Muscle layer of duodenum (tissue), 2 donors: Measurements from ENCODE around the gene CPEB3.

Experiments used
- H3K27ac ChIP-seq: one replicate; pipeline ENCODE4 v1.7.0; 2013; ENCODE audit warnings: mild to moderate bottlenecking, low read length
- H3K27me3 ChIP-seq: one replicate; pipeline ENCODE4 v1.7.0; 2013; ENCODE audit warnings: low read depth, mild to moderate bottlenecking, control low read depth, low read length
- H3K36me3 ChIP-seq, 2 donors: one replicate each; pipeline ENCODE4 v1.7.0; 2013; ENCODE audit warnings: low read length in 2 of 2, control low read depth in 1 of 2, mild to moderate bottlenecking in 1 of 2; ENCODE audit not compliant: insufficient read depth in 2 of 2, control insufficient read depth in 1 of 2
- H3K4me1 ChIP-seq, 2 donors: one replicate each; pipeline ENCODE4 v1.7.0; 2013; ENCODE audit warnings: low read length in 2 of 2, mild to moderate bottlenecking in 2 of 2, control low read depth in 1 of 2, moderate library complexity in 1 of 2; ENCODE audit not compliant: insufficient read depth in 2 of 2, control insufficient read depth in 1 of 2
- H3K4me3 ChIP-seq, 2 donors: one replicate each; pipeline ENCODE4 v1.7.0; 2013; ENCODE audit warnings: low read length in 2 of 2, low read depth in 1 of 2, mild to moderate bottlenecking in 1 of 2
- H3K9me3 ChIP-seq, 2 donors: one replicate each; pipeline ENCODE4 v1.7.0; 2013; ENCODE audit warnings: low read length in 2 of 2, control low read depth in 1 of 2, mild to moderate bottlenecking in 1 of 2; ENCODE audit not compliant: control insufficient read depth in 1 of 2
- donor health status: healthy.

CPEB3 gene

DNA sequence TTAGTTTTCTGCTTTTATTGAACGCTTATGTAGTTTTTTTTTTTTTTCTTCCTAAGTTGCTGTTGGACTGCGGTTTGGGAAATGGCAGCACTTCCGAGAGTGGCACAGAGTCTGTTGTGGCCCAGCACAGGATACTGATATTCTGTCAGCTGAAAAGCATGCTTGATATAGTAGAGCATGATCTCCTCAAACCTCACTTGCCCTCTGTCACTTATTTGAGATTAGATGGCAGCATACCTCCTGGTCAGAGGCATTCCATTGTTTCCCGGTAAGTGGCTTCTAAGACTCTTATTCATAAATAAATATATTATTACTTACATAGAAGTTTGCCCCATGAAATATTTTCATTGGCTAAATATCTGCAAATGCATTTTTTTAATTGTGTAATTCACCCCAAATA, 266.2 kb downstream of the CPEB3 start:
- Histone ChIP-seq H3K27ac (no peak overlapping the region), H3K36me3 (peaks cover 70 to 73% of the 10 kb centered on the region in 2 donors), H3K27me3 (no peaks in the 10 kb centered on the region), H3K4me1 (no peaks in the 10 kb centered on the region), H3K9me3 (no peaks in the 10 kb centered on the region), H3K4me3 (no peak overlapping the region)

DNA sequence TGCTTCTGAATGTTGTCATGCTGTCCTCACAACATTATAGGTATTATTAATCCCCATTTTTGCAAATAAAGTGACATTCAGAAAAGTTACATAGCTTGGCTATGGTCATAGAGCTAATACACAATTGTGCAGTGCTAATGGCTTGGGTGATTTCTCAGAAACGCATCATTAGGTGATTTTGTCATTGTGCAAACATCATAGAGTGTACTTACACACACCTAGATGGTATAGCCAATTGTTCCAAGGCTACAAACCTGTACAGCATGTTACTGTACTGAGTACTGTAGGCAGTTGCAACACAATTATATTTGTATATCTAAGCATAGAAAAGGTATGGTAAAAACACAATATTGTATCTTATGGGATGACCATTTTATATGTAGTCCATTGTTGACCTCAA, 276.3 kb downstream of the CPEB3 start:
- H3K4me3 ChIP-seq = no peak overlapping the region
- no peaks in the 10 kb centered on the region for H3K27me3 ChIP-seq
- peaks cover 42 to 51% of the 10 kb centered on the region in 2 donors for H3K36me3 ChIP-seq

DNA sequence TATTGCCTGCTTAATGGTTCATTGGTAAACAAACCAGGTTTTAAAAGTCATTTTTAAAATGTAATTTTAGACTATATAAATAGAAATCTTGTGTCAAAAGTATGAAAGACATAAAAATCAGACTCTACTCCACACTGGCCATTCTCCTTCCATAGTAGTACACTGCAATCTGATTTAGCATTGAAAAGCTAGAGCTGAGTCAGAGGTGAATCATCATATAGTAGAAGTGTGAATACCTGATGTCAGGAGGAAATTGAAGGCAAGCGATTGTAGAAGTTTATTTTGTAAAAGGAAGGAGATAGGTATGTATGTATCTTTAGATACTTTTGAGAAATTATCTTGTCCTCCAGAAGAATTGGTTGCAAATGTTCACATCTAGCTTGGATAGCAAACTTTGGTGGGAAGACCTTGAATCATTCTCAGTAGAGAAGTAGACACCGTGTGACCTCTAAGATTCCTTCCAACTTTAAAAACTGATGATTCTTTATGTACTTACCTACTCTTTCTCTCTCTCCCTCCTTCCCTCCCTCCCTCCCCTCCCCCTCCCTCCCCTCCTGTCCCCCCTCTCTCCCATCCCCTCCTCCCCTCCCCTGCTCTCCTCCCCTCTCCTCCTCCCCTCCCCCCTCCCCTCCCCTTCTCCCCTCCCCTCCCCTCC, 279.2 kb downstream of the CPEB3 start:
- Histone ChIP-seq H3K9me3 (no peaks in the 10 kb centered on the region), H3K27ac (no peak overlapping the region), H3K36me3 (peaks cover 32 to 47% of the 10 kb centered on the region in 2 donors), H3K4me1 (no peaks in the 10 kb centered on the region), H3K27me3 (no peaks in the 10 kb centered on the region), H3K4me3 (no peak overlapping the region)

More for the DNA sequence above, 276.3 kb downstream of the CPEB3 start:
- no peak overlapping the region for H3K27ac ChIP-seq
- H3K9me3 ChIP-seq = no peaks in the 10 kb centered on the region
- no peaks in the 10 kb centered on the region for H3K4me1 ChIP-seq

DNA sequence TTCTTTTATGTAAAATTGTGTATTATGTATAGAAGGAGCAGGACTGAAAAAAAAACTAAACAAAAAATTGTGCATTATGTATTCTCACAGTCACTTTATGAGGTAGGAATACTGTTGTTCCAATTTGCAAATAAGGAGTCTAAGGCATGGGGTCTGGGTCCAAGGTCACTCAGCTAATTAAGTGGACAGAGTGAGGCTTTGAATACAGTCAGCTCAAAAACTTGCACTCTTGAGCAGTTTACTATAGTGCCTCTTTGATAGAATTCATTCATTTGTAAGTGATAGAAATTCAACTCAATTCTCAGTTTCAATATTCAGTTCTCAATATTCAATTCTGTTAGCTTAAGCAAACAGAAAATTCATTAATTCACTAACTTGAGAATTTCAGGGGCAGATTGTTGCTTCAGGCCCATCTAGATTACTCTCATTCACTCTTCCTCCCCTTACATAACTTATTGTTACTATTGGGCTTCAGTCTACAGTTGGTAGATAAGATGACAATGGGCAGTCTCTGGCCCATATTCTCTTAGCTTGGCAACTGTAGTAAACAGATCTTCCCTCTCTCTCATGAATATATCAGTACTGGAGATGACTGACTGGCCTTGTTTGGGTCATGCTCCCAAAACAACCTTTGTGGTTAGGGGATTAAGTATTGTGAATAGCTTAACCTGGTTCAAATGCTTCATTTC, 280.7 kb downstream of the CPEB3 start:
- H3K9me3 ChIP-seq = no peaks in the 10 kb centered on the region
- H3K4me1 ChIP-seq = no peaks in the 10 kb centered on the region
- H3K27me3 ChIP-seq = no peaks in the 10 kb centered on the region
- no peak overlapping the region for H3K4me3 ChIP-seq
- no peak overlapping the region for H3K27ac ChIP-seq
- peaks cover 28 to 48% of the 10 kb centered on the region in 2 donors for H3K36me3 ChIP-seq

DNA sequence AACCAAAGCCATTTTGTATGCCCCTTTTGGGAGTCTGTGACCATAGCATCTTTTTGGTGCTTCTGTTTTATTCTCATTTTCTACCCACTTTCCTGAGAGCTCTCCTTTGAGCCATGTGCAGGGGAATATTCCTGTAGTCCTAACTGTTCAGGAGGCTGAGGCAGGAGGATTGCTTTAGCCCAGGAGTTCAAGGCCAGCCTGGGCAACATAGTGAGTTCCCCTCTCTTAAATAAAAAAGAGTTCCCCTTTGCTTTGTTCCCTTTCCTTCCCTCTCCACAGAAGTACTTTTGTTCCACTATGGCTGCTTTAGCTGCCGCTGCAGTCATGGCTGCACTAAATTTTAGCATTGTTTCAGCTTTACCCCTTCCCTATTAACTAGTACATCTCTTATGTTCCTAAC, 281.4 kb downstream of the CPEB3 start:
- H3K4me1 ChIP-seq = no peaks in the 10 kb centered on the region
- peaks cover 25 to 47% of the 10 kb centered on the region in 2 donors for H3K36me3 ChIP-seq
- H3K27me3 ChIP-seq = no peaks in the 10 kb centered on the region
- H3K9me3 ChIP-seq = no peaks in the 10 kb centered on the region
- H3K27ac ChIP-seq = no peak overlapping the region
- no peak overlapping the region for H3K4me3 ChIP-seq

DNA sequence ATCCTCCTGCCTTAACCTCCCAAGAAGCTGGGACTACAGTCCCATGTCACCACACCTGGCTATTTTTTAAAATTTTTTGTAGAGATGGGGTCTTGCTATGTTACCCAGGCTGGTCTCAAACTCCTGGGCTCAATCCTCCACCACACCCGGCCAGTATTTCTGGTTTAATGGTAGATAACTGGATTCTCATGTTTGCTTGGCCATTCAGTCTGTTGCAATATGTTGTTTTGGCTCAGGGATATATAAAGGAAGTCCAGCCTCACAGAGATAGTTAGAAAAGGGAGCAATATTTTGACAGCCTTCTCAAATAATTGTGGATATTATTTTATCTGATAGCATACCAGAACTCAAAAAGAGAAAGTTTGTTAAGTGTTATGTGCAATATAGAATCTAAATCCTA, 284.9 kb downstream of the CPEB3 start:
- H3K4me3 ChIP-seq = no peak overlapping the region
- no peaks in the 10 kb centered on the region for H3K27me3 ChIP-seq
- H3K27ac ChIP-seq = no peak overlapping the region
- H3K9me3 ChIP-seq = no peaks in the 10 kb centered on the region
- H3K4me1 ChIP-seq = no peaks in the 10 kb centered on the region
- peaks cover 13 to 40% of the 10 kb centered on the region in 2 donors for H3K36me3 ChIP-seq

DNA sequence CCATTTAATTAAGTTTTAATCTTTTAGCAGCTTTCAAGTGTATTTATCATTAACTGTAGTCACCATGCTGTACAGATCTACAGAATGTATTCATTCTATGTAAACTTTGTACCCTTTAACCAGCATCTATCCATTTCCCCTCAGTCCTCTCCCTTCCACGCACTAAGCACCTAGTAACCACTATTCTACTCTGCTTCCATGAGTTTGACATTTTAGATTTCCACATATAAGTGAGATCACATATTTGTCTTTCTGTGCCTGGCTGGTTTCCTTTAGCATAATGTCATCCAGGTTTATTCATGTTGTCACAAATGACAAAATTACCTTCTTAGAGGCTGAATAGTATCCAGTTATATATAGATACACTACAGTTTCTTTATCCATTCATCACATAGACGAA, 287.6 kb downstream of the CPEB3 start:
- Histone ChIP-seq H3K9me3 (no peaks in the 10 kb centered on the region), H3K4me1 (no peaks in the 10 kb centered on the region), H3K4me3 (no peak overlapping the region), H3K36me3 (peaks cover 9 to 39% of the 10 kb centered on the region in 2 donors), H3K27ac (no peak overlapping the region), H3K27me3 (no peaks in the 10 kb centered on the region)

DNA sequence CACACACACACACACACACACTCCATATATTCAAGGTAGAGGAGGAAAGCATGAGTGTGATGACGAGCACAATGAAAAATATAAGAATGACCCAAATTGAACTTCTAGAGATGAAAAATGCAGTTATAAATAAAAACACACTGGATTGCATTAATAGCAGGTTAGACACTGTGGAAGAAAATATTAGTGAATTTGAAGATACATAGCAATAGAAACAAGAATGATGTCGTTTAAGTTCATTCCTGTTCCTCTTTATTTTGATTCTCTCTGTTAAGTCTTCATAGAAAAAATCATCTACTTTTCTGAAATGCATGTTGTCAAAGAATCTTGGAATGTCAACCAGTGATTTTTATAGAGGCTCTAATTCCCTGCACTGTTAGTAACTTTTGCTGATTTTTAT, 288.9 kb downstream of the CPEB3 start:
- no peaks in the 10 kb centered on the region for H3K4me1 ChIP-seq
- H3K27ac ChIP-seq = no peak overlapping the region
- H3K27me3 ChIP-seq = no peaks in the 10 kb centered on the region
- no peak overlapping the region for H3K4me3 ChIP-seq
- peaks cover 18 to 37% of the 10 kb centered on the region in 2 donors for H3K36me3 ChIP-seq
- H3K9me3 ChIP-seq = no peaks in the 10 kb centered on the region

DNA sequence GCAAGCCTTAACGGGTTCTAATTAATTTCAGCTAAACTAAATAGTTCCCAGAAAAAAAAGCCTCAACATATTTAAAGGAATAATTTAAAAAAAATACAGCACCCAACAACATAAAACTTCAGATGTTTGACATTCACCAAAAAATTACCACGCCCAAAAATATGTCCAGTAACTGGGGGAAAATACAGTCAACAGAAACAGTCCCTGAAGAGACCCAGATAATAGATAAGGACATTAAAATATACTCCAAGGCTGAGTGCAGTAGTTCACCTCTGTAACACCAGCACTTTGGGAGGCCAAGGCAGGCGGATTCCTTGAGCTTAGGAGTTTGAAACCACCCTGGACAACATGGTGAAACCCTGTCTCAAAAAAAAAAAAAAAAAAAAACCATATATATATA, 289.3 kb downstream of the CPEB3 start:
- no peaks in the 10 kb centered on the region for H3K4me1 ChIP-seq
- peaks cover 20 to 37% of the 10 kb centered on the region in 2 donors for H3K36me3 ChIP-seq
- no peak overlapping the region for H3K4me3 ChIP-seq
- H3K27me3 ChIP-seq = no peaks in the 10 kb centered on the region
- H3K27ac ChIP-seq = no peak overlapping the region
- no peaks in the 10 kb centered on the region for H3K9me3 ChIP-seq
